Nephron (organoid): Measurements from ENCODE around the gene PLEKHD1.
A peak's percentile ranks its signal among the peaks of the same experiment; 100 is the strongest.

Source experiments
- H3K27ac Mint-ChIP-seq, 3 experiments: 2 replicates each; pipeline ENCODE4 v1.8.0; 2020; ENCODE audit warnings: mixed read lengths in 3 of 3, mild to moderate bottlenecking in 2 of 3, moderate library complexity in 1 of 3
- H3K27me3 Mint-ChIP-seq: 2 replicates; pipeline ENCODE4 v1.8.0; 2021; ENCODE audit warnings: low read depth, mild to moderate bottlenecking, moderate library complexity, mixed read lengths
- H3K36me3 Mint-ChIP-seq: 2 replicates; pipeline ENCODE4 v1.8.0; 2020; ENCODE audit warnings: low read depth, mixed read lengths
- H3K4me1 Mint-ChIP-seq: 2 replicates; pipeline ENCODE4 v1.8.0; 2020; ENCODE audit warnings: mixed read lengths
- H3K4me3 Mint-ChIP-seq, 3 experiments: 2 replicates each; pipeline ENCODE4 v1.8.0; 2020; ENCODE audit warnings: mild to moderate bottlenecking in 3 of 3, mixed read lengths in 3 of 3, moderate library complexity in 2 of 3
- H3K9me3 Mint-ChIP-seq: 2 replicates; pipeline ENCODE4 v1.8.0; 2020; ENCODE audit warnings: mixed read lengths
- CTCF ChIP-seq, 3 experiments: fragments of 200-600 bp; sonication (generic); IDR thresholded peaks; one replicate each; pipeline ENCODE4 v1.5.0; 2021; ENCODE audit warnings: antibody characterized with exemption in 3 of 3; ENCODE audit not compliant: unreplicated experiment in 3 of 3

The PLEKHD1 gene

GRCh38 chr14:69535230-69535848, 50.8 kb downstream of the PLEKHD1 start:
- Mint-ChIP-seq H3K9me3 (no peaks in the 10 kb centered on the region), H3K27ac (no peak overlapping the region), H3K27me3 (peaks cover 24% of the 10 kb centered on the region), H3K4me1 (peaks cover 6% of the 10 kb centered on the region), H3K36me3 (no peaks in the 10 kb centered on the region), H3K4me3 (no peak overlapping the region)
- peak; percentile 64 to 76 (median 73) for TF ChIP-seq CTCF (IDR thresholded peaks at IDR 0.05; ENCODE audit: unreplicated experiment in 3 of 3)

- TF ChIP-seq CTCF (IDR thresholded peaks at IDR 0.05; ENCODE audit: unreplicated experiment in 3 of 3) = no peak
- Mint-ChIP-seq H3K4me1 (peaks cover 6% of the 10 kb centered on the region), H3K36me3 (no peaks in the 10 kb centered on the region), H3K4me3 (no peak overlapping the region), H3K27ac (no peak overlapping the region), H3K9me3 (no peaks in the 10 kb centered on the region), H3K27me3 (peaks cover 21% of the 10 kb centered on the region)
Measured at GRCh38 chr14:69536971-69537370, 52.4 kb downstream of the PLEKHD1 start.

- TF ChIP-seq CTCF (IDR thresholded peaks at IDR 0.05; ENCODE audit: unreplicated experiment in 3 of 3) = no peak
- no peak overlapping the region for H3K4me3 Mint-ChIP-seq
- H3K27ac Mint-ChIP-seq = no peak overlapping the region
- H3K9me3 Mint-ChIP-seq = no peaks in the 10 kb centered on the region
- H3K4me1 Mint-ChIP-seq = peaks cover 6% of the 10 kb centered on the region
- peaks cover 23% of the 10 kb centered on the region for H3K27me3 Mint-ChIP-seq
- H3K36me3 Mint-ChIP-seq = no peaks in the 10 kb centered on the region
Measured at GRCh38 chr14:69537900-69538299, 53.4 kb downstream of the PLEKHD1 start.

GRCh38 chr14:69538766-69539165, 54.2 kb downstream of the PLEKHD1 start:
- no peaks in the 10 kb centered on the region for H3K9me3 Mint-ChIP-seq
- peaks cover 23% of the 10 kb centered on the region for H3K27me3 Mint-ChIP-seq
- H3K4me1 Mint-ChIP-seq = peaks cover 6% of the 10 kb centered on the region

GRCh38 chr14:69539631-69540410, 55.3 kb downstream of the PLEKHD1 start:
- Mint-ChIP-seq H3K27me3 (peaks cover 27% of the 10 kb centered on the region), H3K4me1 (peaks cover 6% of the 10 kb centered on the region), H3K4me3 (no peak overlapping the region), H3K36me3 (no peaks in the 10 kb centered on the region), H3K9me3 (no peaks in the 10 kb centered on the region), H3K27ac (no peak overlapping the region)
- no peak for TF ChIP-seq CTCF (IDR thresholded peaks at IDR 0.05; ENCODE audit: unreplicated experiment in 3 of 3)

More at GRCh38 chr14:69538766-69539165, 54.2 kb downstream of the PLEKHD1 start:
- no peak for TF ChIP-seq CTCF (IDR thresholded peaks at IDR 0.05; ENCODE audit: unreplicated experiment in 3 of 3)
- H3K4me3 Mint-ChIP-seq = no peak overlapping the region
- no peaks in the 10 kb centered on the region for H3K36me3 Mint-ChIP-seq
- H3K27ac Mint-ChIP-seq = no peak overlapping the region
